Neutrophil (primary cell): ENCODE measurements around the gene UBAC2.

Source experiments
- H3K27ac ChIP-seq: fragments of 200-600 bp; sonication (generic); 2 replicates; pipeline ENCODE4 v1.5.1; 2016; ENCODE audit warnings: mild to moderate bottlenecking, moderate library complexity
- H3K27me3 ChIP-seq: fragments of 200-600 bp; sonication (generic); 2 replicates; pipeline ENCODE4 v1.6.0; 2016; ENCODE audit warnings: mild to moderate bottlenecking
- H3K36me3 ChIP-seq: fragments of 200-600 bp; sonication (generic); 2 replicates; pipeline ENCODE4 v1.5.1; 2017
- H3K4me1 ChIP-seq, 2 experiments: fragments of 200-600 bp in 1 of 2; sonication (generic) in 1 of 2; 1 replicate in 1 of 2; 2 replicates in 1 of 2; pipeline versions ENCODE4 v1.5.1 to v1.6.1; 2013 to 2016; ENCODE audit warnings: low read depth in 1 of 2, low read length in 1 of 2, mild to moderate bottlenecking in 1 of 2, moderate library complexity in 1 of 2; ENCODE audit not compliant: control insufficient read depth in 1 of 2, insufficient read depth in 1 of 2
- H3K4me3 ChIP-seq, 2 experiments: fragments of 200-600 bp in 1 of 2; sonication (generic) in 1 of 2; 1 replicate in 1 of 2; 2 replicates in 1 of 2; pipeline ENCODE4 v1.5.1; 2013 to 2016; ENCODE audit warnings: low read depth in 1 of 2, low read length in 1 of 2, mild to moderate bottlenecking in 1 of 2, moderate library complexity in 1 of 2
- H3K9me3 ChIP-seq: fragments of 200-600 bp; sonication (generic); 2 replicates; pipeline ENCODE4 v1.5.1; 2016
- TF ChIP-seq, protein P1 (sequence below): fragments of 200-600 bp; sonication (generic); IDR thresholded peaks from 2 replicates; pipeline ENCODE4 v1.5.1; 2016; ENCODE audit warnings: antibody characterized with exemption

Gene UBAC2

DNA sequence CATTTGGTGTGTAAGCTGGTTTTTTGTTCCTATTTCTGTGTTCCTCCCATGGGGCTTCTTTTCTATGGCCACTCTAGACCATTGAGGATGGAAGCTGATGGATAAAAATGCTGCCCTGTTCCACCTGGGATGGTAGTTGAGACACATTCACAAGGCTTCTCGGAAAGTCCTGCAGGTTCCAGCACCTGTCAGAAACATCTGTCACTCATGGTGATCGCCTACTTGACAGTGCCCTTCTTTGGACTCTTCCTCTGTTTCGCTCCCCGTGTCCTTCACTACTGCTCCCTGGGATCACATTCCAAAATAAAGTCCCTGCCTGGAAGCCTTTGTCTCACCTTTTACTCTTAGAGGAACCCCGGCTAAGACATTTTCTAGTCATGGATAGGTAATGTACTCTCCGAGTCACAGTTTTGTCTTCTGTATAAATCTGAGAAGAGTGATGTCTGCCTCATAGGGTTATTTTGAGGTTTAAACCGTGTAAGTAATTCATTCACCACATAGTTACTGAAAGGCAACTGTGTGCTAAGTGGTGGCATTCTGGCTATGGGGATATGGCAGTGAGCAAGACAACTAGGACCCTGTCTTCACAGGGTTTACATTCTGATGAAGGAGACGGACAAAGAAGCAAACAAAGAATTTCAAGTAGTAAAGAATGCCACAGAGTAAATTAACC is 21.0 kb downstream of the UBAC2 start:
- Histone ChIP-seq H3K36me3 (no peaks in the 10 kb centered on the region), H3K27ac (no peak overlapping the region), H3K4me1 (peaks cover 30 to 32% of the 10 kb centered on the region in 2 experiments), H3K9me3 (no peaks in the 10 kb centered on the region), H3K4me3 (no peak overlapping the region), H3K27me3 (no peaks in the 10 kb centered on the region)
- TF ChIP-seq, protein P1, sequence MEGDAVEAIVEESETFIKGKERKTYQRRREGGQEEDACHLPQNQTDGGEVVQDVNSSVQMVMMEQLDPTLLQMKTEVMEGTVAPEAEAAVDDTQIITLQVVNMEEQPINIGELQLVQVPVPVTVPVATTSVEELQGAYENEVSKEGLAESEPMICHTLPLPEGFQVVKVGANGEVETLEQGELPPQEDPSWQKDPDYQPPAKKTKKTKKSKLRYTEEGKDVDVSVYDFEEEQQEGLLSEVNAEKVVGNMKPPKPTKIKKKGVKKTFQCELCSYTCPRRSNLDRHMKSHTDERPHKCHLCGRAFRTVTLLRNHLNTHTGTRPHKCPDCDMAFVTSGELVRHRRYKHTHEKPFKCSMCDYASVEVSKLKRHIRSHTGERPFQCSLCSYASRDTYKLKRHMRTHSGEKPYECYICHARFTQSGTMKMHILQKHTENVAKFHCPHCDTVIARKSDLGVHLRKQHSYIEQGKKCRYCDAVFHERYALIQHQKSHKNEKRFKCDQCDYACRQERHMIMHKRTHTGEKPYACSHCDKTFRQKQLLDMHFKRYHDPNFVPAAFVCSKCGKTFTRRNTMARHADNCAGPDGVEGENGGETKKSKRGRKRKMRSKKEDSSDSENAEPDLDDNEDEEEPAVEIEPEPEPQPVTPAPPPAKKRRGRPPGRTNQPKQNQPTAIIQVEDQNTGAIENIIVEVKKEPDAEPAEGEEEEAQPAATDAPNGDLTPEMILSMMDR = no peak

DNA sequence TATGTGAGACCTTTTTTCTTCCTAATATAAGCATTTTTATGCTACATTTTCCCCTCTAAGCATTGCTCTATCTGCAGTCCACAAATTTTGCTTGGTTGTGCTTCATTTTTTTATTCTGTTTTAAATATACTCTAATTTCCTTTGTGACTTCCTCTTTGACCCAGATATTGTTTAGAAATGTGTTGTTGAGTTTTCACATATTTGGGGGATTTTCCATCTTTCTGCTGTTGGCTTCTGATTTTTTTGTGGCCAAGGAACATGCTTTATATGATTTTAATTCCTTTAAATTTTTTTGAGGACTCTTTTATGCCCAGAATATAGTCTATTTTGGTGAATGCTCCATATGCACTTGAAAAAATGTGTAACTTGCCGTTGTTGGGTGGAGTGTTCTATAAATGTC is 22.9 kb downstream of the UBAC2 start:
- H3K4me3 ChIP-seq = no peak overlapping the region
- H3K9me3 ChIP-seq = no peaks in the 10 kb centered on the region
- no peaks in the 10 kb centered on the region for H3K27me3 ChIP-seq
- H3K4me1 ChIP-seq = peaks cover 46 to 47% of the 10 kb centered on the region in 2 experiments
- TF ChIP-seq, protein P1 = no peak
- H3K27ac ChIP-seq = no peak overlapping the region
- no peaks in the 10 kb centered on the region for H3K36me3 ChIP-seq

DNA sequence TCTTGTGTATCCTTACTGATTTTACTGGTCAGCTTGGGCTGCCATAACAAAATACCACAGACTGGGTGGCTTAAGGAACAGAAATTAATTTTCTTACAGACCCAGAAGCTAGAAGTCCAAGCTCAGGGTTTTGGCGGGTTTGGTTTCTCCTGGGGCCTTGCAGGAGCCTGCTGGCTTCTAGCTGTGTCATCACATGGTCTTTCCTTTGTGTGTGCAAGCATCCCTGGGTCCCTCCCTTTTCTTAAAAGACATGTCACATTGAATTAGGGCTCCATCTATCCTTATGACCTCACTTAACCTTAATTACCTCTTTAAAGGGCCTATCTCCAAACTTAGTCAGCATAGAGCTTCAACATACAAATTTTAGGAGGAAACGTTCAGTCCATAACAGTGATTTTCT is 23.4 kb downstream of the UBAC2 start:
- no peak overlapping the region for H3K27ac ChIP-seq

DNA sequence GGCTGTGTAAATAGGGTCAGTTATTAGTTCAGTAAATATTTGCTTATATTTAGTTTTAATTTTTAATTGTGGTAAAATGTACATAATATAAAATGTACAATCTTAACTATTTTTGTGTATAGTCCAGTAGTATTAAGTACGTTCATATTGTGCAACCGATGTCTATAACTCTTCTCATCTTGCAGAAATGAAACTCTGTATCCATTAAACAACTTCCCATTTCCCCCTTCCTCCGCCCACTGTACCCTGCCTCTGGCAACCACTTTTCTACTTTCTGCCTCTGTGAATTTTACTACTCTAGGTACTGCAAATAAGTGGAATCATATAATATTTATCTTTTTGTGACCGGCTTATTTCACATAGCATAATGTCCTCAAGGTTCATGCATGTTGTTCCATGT is 24.4 kb downstream of the UBAC2 start:
- Histone ChIP-seq H3K9me3 (no peaks in the 10 kb centered on the region), H3K27ac (peak overlapping the region; percentile 11), H3K36me3 (no peaks in the 10 kb centered on the region), H3K27me3 (no peaks in the 10 kb centered on the region), H3K4me3 (no peak overlapping the region), H3K4me1 (peaks cover 51% of the 10 kb centered on the region in 2 experiments)
- TF ChIP-seq, protein P1 = no peak

More for the DNA sequence above, 23.4 kb downstream of the UBAC2 start:
- TF ChIP-seq, protein P1 = no peak
- Histone ChIP-seq H3K9me3 (no peaks in the 10 kb centered on the region), H3K36me3 (no peaks in the 10 kb centered on the region), H3K27me3 (no peaks in the 10 kb centered on the region), H3K4me1 (peaks cover 49% of the 10 kb centered on the region in 2 experiments), H3K4me3 (no peak overlapping the region)

DNA sequence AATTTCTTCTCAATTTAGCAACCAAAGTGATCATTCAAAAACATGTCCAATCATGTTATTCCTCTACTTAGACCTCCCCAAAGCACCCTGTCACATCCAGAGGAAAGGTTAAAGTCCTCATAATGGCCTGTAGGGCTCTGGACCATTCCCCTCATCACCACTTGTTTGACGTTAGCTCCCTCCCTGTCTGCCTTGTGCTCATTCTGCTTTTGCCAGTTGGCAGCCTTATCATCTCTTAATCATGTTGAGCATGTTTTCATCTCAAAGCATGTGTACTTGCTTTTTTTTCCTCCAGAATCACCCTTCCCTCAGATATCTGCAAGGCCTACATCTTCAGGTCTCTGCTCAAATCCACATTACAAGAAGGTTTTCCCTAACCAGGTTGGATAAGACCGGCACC is 25.9 kb downstream of the UBAC2 start:
- H3K36me3 ChIP-seq = no peaks in the 10 kb centered on the region
- H3K27ac ChIP-seq = no peak overlapping the region
- no peaks in the 10 kb centered on the region for H3K9me3 ChIP-seq
- H3K4me3 ChIP-seq = no peak overlapping the region
- TF ChIP-seq, protein P1 = no peak
- peaks cover 53 to 58% of the 10 kb centered on the region in 2 experiments for H3K4me1 ChIP-seq
- no peaks in the 10 kb centered on the region for H3K27me3 ChIP-seq
